Caco-2 (cell line): ENCODE measurements around the gene VSIR. TPM values are rescaled to one million over a fixed set of nuclear protein-coding genes. Genes with fewer than 3 reads are reported as not detected.

ENCODE experiments used
- BruUV-seq: library from RNA; stranded (reverse); fragments of 400-500 nt; replicated peaks from 2 replicates; lab custom pipeline; 2021; lab: Mats Ljungman, UMichigan
- CTCF ChIA-PET: fragments of 300-600 bp; sonication (Branson Sonifier 250); formaldehyde crosslinking; loops from one replicate; lab custom pipeline; 2022; ENCODE audit warnings: antibody characterized with exemption; lab: Charles Lee
- POLR2A ChIA-PET: fragments of 300-600 bp; sonication (Branson Sonifier 250); formaldehyde crosslinking; loops from one replicate; lab custom pipeline; 2022; ENCODE audit warnings: antibody characterized with exemption; lab: Charles Lee
- DNase-seq, 2 experiments: peaks; one replicate each; pipeline versions ENCODE4 v3.0.0 to v3.0.0-alpha.2; 2020 to 2022
- H3K27me3 ChIP-seq: replicated peaks from 2 replicates; pipeline ENCODE4 v1.6.0; 2011; ENCODE audit warnings: low read length; ENCODE audit not compliant: control insufficient read depth, insufficient read depth
- H3K36me3 ChIP-seq: 2 replicates; pipeline ENCODE4 v1.5.1; 2011; ENCODE audit warnings: low read length; ENCODE audit not compliant: control insufficient read depth, insufficient read depth
- H3K4me1 ChIP-seq: fragments of 250-450 bp; sonication (Bioruptor Pico); 2 replicates; pipeline ENCODE4 v1.5.1; 2020; ENCODE audit warnings: mild to moderate bottlenecking
- H3K4me3 ChIP-seq: 2 replicates; pipeline ENCODE4 v1.5.1; 2011; ENCODE audit warnings: low read depth, mild to moderate bottlenecking, control low read depth, low read length
- H3K9me3 ChIP-seq: fragments of 250-450 bp; sonication (Bioruptor Pico); 2 replicates; pipeline ENCODE4 v1.5.1; 2020; ENCODE audit warnings: mild to moderate bottlenecking, moderate library complexity
- H3K27ac Mint-ChIP-seq: one replicate; pipeline ENCODE4 v1.8.0; 2022; ENCODE audit warnings: mixed read lengths; ENCODE audit not compliant: unreplicated experiment
- H3K27me3 Mint-ChIP-seq: one replicate; pipeline ENCODE4 v1.8.0; 2022; ENCODE audit warnings: mixed read lengths; ENCODE audit not compliant: insufficient read depth, unreplicated experiment
- H3K36me3 Mint-ChIP-seq: one replicate; pipeline ENCODE4 v1.8.0; 2022; ENCODE audit warnings: mild to moderate bottlenecking, mixed read lengths; ENCODE audit not compliant: insufficient read depth, unreplicated experiment
- H3K4me1 Mint-ChIP-seq: one replicate; pipeline ENCODE4 v1.8.0; 2022; ENCODE audit warnings: low read depth, mixed read lengths; ENCODE audit not compliant: unreplicated experiment
- H3K4me3 Mint-ChIP-seq: one replicate; pipeline ENCODE4 v1.8.0; 2022; ENCODE audit warnings: mild to moderate bottlenecking, moderate library complexity, mixed read lengths; ENCODE audit not compliant: unreplicated experiment
- H3K9me3 Mint-ChIP-seq: one replicate; pipeline ENCODE4 v1.8.0; 2022; ENCODE audit warnings: mixed read lengths; ENCODE audit not compliant: unreplicated experiment
- CTCF ChIP-seq, 2 experiments: fragments of 200-600 bp in 1 of 2; IDR thresholded peaks; 1 replicate in 1 of 2; 2 replicates in 1 of 2; pipeline versions ENCODE4 v1.5.1 to v1.8.0; 2011 to 2022; ENCODE audit warnings: antibody characterized with exemption in 1 of 2, control low read depth in 1 of 2, inconsistent platforms in 1 of 2, low read depth in 1 of 2, low read length in 1 of 2, mild to moderate bottlenecking in 1 of 2, moderate library complexity in 1 of 2; ENCODE audit not compliant: insufficient read depth in 1 of 2, severe bottlenecking in 1 of 2, unreplicated experiment in 1 of 2
- intact Hi-C: fragments of 100-400 bp; cut with micrococcal nuclease; formaldehyde crosslinking; loops from one replicate; pipeline ENCODE4 v1.10.0; 2022; ENCODE audit not compliant: unreplicated experiment
- total RNA-seq: library from RNA; stranded (reverse); gene quantifications from 2 replicates; pipeline ENCODE4 v1.2.3, GENCODE V29; 2022

Gene VSIR
- total RNA-seq, 1 experiment from 2014 or later, result 44.0 TPM

- Mint-ChIP-seq H3K4me1 (no peaks in the 10 kb centered on the region), H3K36me3 (no peaks in the 10 kb centered on the region), H3K4me3 (no peak overlapping the region), H3K27me3 (no peaks in the 10 kb centered on the region), H3K9me3 (no peaks in the 10 kb centered on the region), H3K27ac (no peak overlapping the region)
- H3K27me3 ChIP-seq, result no peaks in the 10 kb centered on the region
- TF ChIP-seq CTCF (IDR thresholded peaks at IDR 0.05; ENCODE audit: insufficient read depth in 1 of 2, low read depth in 1 of 2, low read length in 1 of 2, severe bottlenecking in 1 of 2, unreplicated experiment in 1 of 2), result no peak
- POLR2A ChIA-PET, result no interaction called here
- peaks cover 7% of the 10 kb centered on the region for H3K4me1 ChIP-seq
- intact Hi-C loops, result no loop called here
- CTCF ChIA-PET, result no interaction called here
- H3K4me3 ChIP-seq, result no peak overlapping the region
- DNase-seq, result no peak
- no TSS peak for BruUV-seq
- H3K36me3 ChIP-seq, result no peaks in the 10 kb centered on the region
- no peaks in the 10 kb centered on the region for H3K9me3 ChIP-seq
Observed at GRCh38 chr10:71735709-71736569, 37.4 kb downstream of the VSIR start.

GRCh38 chr10:71734797-71735196, 38.5 kb downstream of the VSIR start:
- Histone ChIP-seq H3K9me3 (no peaks in the 10 kb centered on the region), H3K36me3 (no peaks in the 10 kb centered on the region), H3K4me1 (peaks cover 7% of the 10 kb centered on the region), H3K27me3 (no peaks in the 10 kb centered on the region), H3K4me3 (no peak overlapping the region)
- BruUV-seq, result no TSS peak
- Mint-ChIP-seq H3K27me3 (no peaks in the 10 kb centered on the region), H3K4me1 (no peaks in the 10 kb centered on the region), H3K36me3 (no peaks in the 10 kb centered on the region), H3K27ac (no peak overlapping the region), H3K9me3 (no peaks in the 10 kb centered on the region), H3K4me3 (no peak overlapping the region)
- ChIA-PET CTCF (no interaction called here), POLR2A (no interaction called here)
- DNase-seq, result no peak
- no peak for TF ChIP-seq CTCF (IDR thresholded peaks at IDR 0.05; ENCODE audit: insufficient read depth in 1 of 2, low read depth in 1 of 2, low read length in 1 of 2, severe bottlenecking in 1 of 2, unreplicated experiment in 1 of 2)
- intact Hi-C loops, result no loop called here

GRCh38 chr10:71731791-71732190, 41.5 kb downstream of the VSIR start:
- no peak overlapping the region for H3K4me3 Mint-ChIP-seq
- H3K9me3 Mint-ChIP-seq, result no peaks in the 10 kb centered on the region
- peaks cover 2% of the 10 kb centered on the region for H3K4me1 Mint-ChIP-seq
- Histone ChIP-seq H3K36me3 (no peaks in the 10 kb centered on the region), H3K27me3 (no peaks in the 10 kb centered on the region), H3K9me3 (no peaks in the 10 kb centered on the region), H3K4me3 (no peak overlapping the region), H3K4me1 (peaks cover 17% of the 10 kb centered on the region)
- POLR2A ChIA-PET, result no interaction called here
- no peaks in the 10 kb centered on the region for H3K27me3 Mint-ChIP-seq
- H3K27ac Mint-ChIP-seq, result no peak overlapping the region
- no peak for DNase-seq
- no peaks in the 10 kb centered on the region for H3K36me3 Mint-ChIP-seq
- intact Hi-C loops, result loop anchor here (2.0 kb wide), 1 partner anchor 21 kb away; no protein-coding TSS in a partner anchor
- CTCF ChIA-PET, result interaction anchor here (2.0 kb wide), 1 partner anchor 24 kb away, joined by 9 read pairs; no protein-coding TSS in a partner anchor
- BruUV-seq, result no TSS peak
- TF ChIP-seq CTCF (IDR thresholded peaks at IDR 0.05; ENCODE audit: insufficient read depth in 1 of 2, low read depth in 1 of 2, low read length in 1 of 2, severe bottlenecking in 1 of 2, unreplicated experiment in 1 of 2), result no peak
